ENCODE results near the gene GNAS-AS1. TPM values are rescaled to one million over a fixed set of nuclear protein-coding genes. Genes with fewer than 3 reads are reported as not detected.

GNAS-AS1 gene
- total and polyA plus RNA-seq, 10 of the 15 experiments (the other 5 are each of a cell fraction or from before 2014, with no cell fraction given) = 0.06 to 2.7 (median 1.2) TPM

GRCh38 chr20:58880994-58881752 is 30.5 kb upstream of the GNAS-AS1 start (continued):
- no peak for TF ChIP-seq NKRF (conservative IDR thresholded peaks at IDR 0.05)
- TF ChIP-seq ZNF384 (IDR thresholded peaks at IDR 0.05; ENCODE audit: borderline replicate concordance, low read depth, low read length) = no peak
- TF ChIP-seq ZNF217 (IDR thresholded peaks at IDR 0.05) = no peak
- no peak for TF ChIP-seq NR2C1 (IDR thresholded peaks at IDR 0.05)
- TF ChIP-seq ELK1 (IDR thresholded peaks at IDR 0.05; ENCODE audit: low read depth, low read length) = no peak
- TF ChIP-seq NBN (IDR thresholded peaks at IDR 0.05) = no peak
- TF ChIP-seq ZNF592 (IDR thresholded peaks at IDR 0.05) = no peak
- TF ChIP-seq ATF7 (IDR thresholded peaks at IDR 0.05; ENCODE audit: low read depth) = no peak
- no peak for TF ChIP-seq PBX3 (IDR thresholded peaks at IDR 0.05; ENCODE audit: insufficient replicate concordance, low read depth, low read length)
- no peak for TF ChIP-seq HDGF (IDR thresholded peaks at IDR 0.05)
- TF ChIP-seq PKNOX1 (IDR thresholded peaks at IDR 0.05) = no peak
- no peak for TF ChIP-seq BCL3 (IDR thresholded peaks at IDR 0.05; ENCODE audit: borderline replicate concordance, insufficient read depth, low read depth, low read length, poor library complexity, severe bottlenecking)
- 0 out of 2 replicates have a peak, but pooled peaks have one; percentile 11 for TF ChIP-seq CREM (IDR thresholded peaks at IDR 0.05; ENCODE audit: low read depth)
- no peak for TF ChIP-seq ETV6 (conservative IDR thresholded peaks at IDR 0.05 in 1 of 2, IDR thresholded peaks at IDR 0.05 in 1 of 2; ENCODE audit: borderline replicate concordance in 1 of 2, low read depth in 1 of 2)
- no peak for TF ChIP-seq CBFB (IDR thresholded peaks at IDR 0.05; ENCODE audit: low read depth)
- no peak for TF ChIP-seq SMAD5 (IDR thresholded peaks at IDR 0.05; ENCODE audit: low read depth)
- TF ChIP-seq CREB1 (IDR thresholded peaks at IDR 0.05; ENCODE audit: low read depth) = 0 out of 2 replicates have a peak, but pooled peaks have one; percentile 10
